SK-N-SH treated with all-trans-retinoic acid at 6 μM for 48 hours (cell line): ENCODE data around the gene MMP24OS.
"Not testable (repeated sequence)": the region's sequence is repeated elsewhere in the genome, so short reads cannot be mapped to it uniquely, and the experiment has no call there.

Experiments used
- ATAC-seq: fragments of 200-7000 bp; cut with Tn5 transposase; 3 replicates; pipeline ENCODE4 v1.9.1; 2020; ENCODE audit warnings: mild to moderate bottlenecking, moderate library complexity
- ARNTL ChIP-seq: fragments of 450-650 bp; formaldehyde crosslinking; IDR thresholded peaks from 2 replicates; pipeline ENCODE4 v1.5.0; 2020; ENCODE audit warnings: low read depth, mild to moderate bottlenecking, moderate library complexity, borderline replicate concordance
- BACH2 ChIP-seq: fragments of 250-450 bp; sonication (Bioruptor Pico); IDR thresholded peaks from 2 replicates; pipeline ENCODE4 v1.9.0; 2021; ENCODE audit warnings: mild to moderate bottlenecking, borderline replicate concordance
- CREB5 ChIP-seq: fragments of 250-450 bp; sonication (Bioruptor Pico); IDR thresholded peaks from 2 replicates; pipeline ENCODE4 v1.5.1; 2020; ENCODE audit warnings: low read depth, mild to moderate bottlenecking, moderate library complexity
- CSDC2 ChIP-seq: fragments of 250-450 bp; sonication (Bioruptor Pico); IDR thresholded peaks from 2 replicates; pipeline ENCODE4 v1.5.0; 2020; ENCODE audit warnings: mild to moderate bottlenecking, moderate library complexity
- ESRRG ChIP-seq: fragments of 250-450 bp; sonication (Bioruptor Pico); IDR thresholded peaks from 2 replicates; pipeline ENCODE4 v1.6.1; 2021; ENCODE audit warnings: mild to moderate bottlenecking
- GLIS3 ChIP-seq: fragments of 250-450 bp; sonication (Bioruptor Pico); IDR thresholded peaks from 2 replicates; pipeline ENCODE4 v1.5.0; 2020; ENCODE audit warnings: mild to moderate bottlenecking, moderate library complexity
- ISL1 ChIP-seq: fragments of 250-450 bp; sonication (Bioruptor Pico); IDR thresholded peaks from 2 replicates; pipeline ENCODE4 v2.1.2; 2022; ENCODE audit warnings: mild to moderate bottlenecking, moderate library complexity
- OSR1 ChIP-seq: fragments of 250-450 bp; sonication (Bioruptor Pico); IDR thresholded peaks from 2 replicates; pipeline ENCODE4 v1.8.0; 2022; ENCODE audit warnings: moderate library complexity, mild to moderate bottlenecking, inconsistent platforms
- PATZ1 ChIP-seq: fragments of 250-450 bp; sonication (Bioruptor Pico); IDR thresholded peaks from 2 replicates; pipeline ENCODE4 v1.8.0; 2020; ENCODE audit warnings: mild to moderate bottlenecking, moderate library complexity, borderline replicate concordance
- POU6F1 ChIP-seq: fragments of 250-450 bp; sonication (Bioruptor Pico); IDR thresholded peaks from 2 replicates; pipeline ENCODE4 v1.8.0; 2021; ENCODE audit warnings: low read depth, mild to moderate bottlenecking, moderate library complexity, borderline replicate concordance
- RARB ChIP-seq: fragments of 250-450 bp; sonication (Bioruptor Pico); IDR thresholded peaks from 2 replicates; pipeline ENCODE4 v1.8.0; 2021; ENCODE audit warnings: mild to moderate bottlenecking, moderate library complexity
- SNAI2 ChIP-seq: fragments of 250-450 bp; sonication (Bioruptor Pico); IDR thresholded peaks from 2 replicates; pipeline ENCODE4 v1.5.0; 2020; ENCODE audit warnings: mild to moderate bottlenecking, moderate library complexity
- TCF4 ChIP-seq: fragments of 250-450 bp; sonication (Bioruptor Pico); IDR thresholded peaks from 2 replicates; pipeline ENCODE4 v1.8.0; 2021; ENCODE audit warnings: mild to moderate bottlenecking, moderate library complexity, borderline replicate concordance
- TOX ChIP-seq: fragments of 250-450 bp; sonication (Bioruptor Pico); IDR thresholded peaks from 2 replicates; pipeline ENCODE4 v1.8.0; 2021; ENCODE audit warnings: mild to moderate bottlenecking, moderate library complexity, borderline replicate concordance
- TSHZ2 ChIP-seq: fragments of 250-450 bp; sonication (Bioruptor Pico); IDR thresholded peaks from 2 replicates; pipeline ENCODE4 v1.5.0; 2020; ENCODE audit warnings: mild to moderate bottlenecking, moderate library complexity
- ZFP30 ChIP-seq: fragments of 450-650 bp; formaldehyde crosslinking; IDR thresholded peaks from 2 replicates; pipeline ENCODE4 v1.5.0; 2022; ENCODE audit warnings: mild to moderate bottlenecking, moderate library complexity
- ZNF565 ChIP-seq: fragments of 450-650 bp; formaldehyde crosslinking; conservative IDR thresholded peaks from 2 replicates; pipeline ENCODE4 v1.5.0; 2020; ENCODE audit warnings: low read depth, mild to moderate bottlenecking, moderate library complexity
- ZNF70 ChIP-seq: fragments of 450-650 bp; formaldehyde crosslinking; IDR thresholded peaks from 2 replicates; pipeline ENCODE4 v1.5.0; 2020; ENCODE audit warnings: mild to moderate bottlenecking, moderate library complexity

MMP24OS gene

GRCh38 chr20:35317416-35318210 lies 39.7 kb upstream of the MMP24OS start:
- no peak for ATAC-seq
- TF ChIP-seq POU6F1 (CRISPR knock-in tag) (no peak), ZNF70 (CRISPR knock-in tag) (no peak), CREB5 (CRISPR knock-in tag) (no peak), ISL1 (CRISPR knock-in tag) (no peak), SNAI2 (no peak), TSHZ2 (no peak), ZFP30 (CRISPR knock-in tag) (no peak), TOX (CRISPR knock-in tag) (no peak), RARB (no peak), TCF4 (CRISPR knock-in tag) (no peak), ARNTL (CRISPR knock-in tag) (no peak), GLIS3 (CRISPR knock-in tag) (no peak), BACH2 (no peak), ZNF565 (CRISPR knock-in tag) (no peak), ESRRG (CRISPR knock-in tag) (no peak)

GRCh38 chr20:35316086-35316485 lies 38.2 kb upstream of the MMP24OS start:
- TF ChIP-seq PATZ1 (CRISPR knock-in tag) (no peak), OSR1 (no peak), RARB (no peak), ZFP30 (CRISPR knock-in tag) (no peak)
- TF ChIP-seq, all 23 proteins: peak for 0
- no peak for ATAC-seq

- not testable (repeated sequence) for ATAC-seq
These were observed 37.7 kb upstream of the MMP24OS start for GRCh38 chr20:35315632-35316020.

GRCh38 chr20:35314816-35315631 lies 37.1 kb upstream of the MMP24OS start:
- no peak for ATAC-seq
- no peak for TF ChIP-seq CSDC2
- no peak for TF ChIP-seq ZNF565 (CRISPR knock-in tag)
- no peak for TF ChIP-seq SNAI2
- no peak for TF ChIP-seq POU6F1 (CRISPR knock-in tag)
